Esophagus (tissue), 2 donors: Measurements from ENCODE around the gene INPP5D. TPM values are rescaled to one million over a fixed set of nuclear protein-coding genes. Genes with fewer than 3 reads are reported as not detected.
"Not testable (repeated sequence)": the region's sequence is repeated elsewhere in the genome, so short reads cannot be mapped to it uniquely, and the experiment has no call there.

Experiments used
- H3K27ac ChIP-seq, 2 donors: one replicate each; pipeline ENCODE4 v1.5.1; 2013; ENCODE audit warnings: low read depth in 2 of 2, mild to moderate bottlenecking in 2 of 2, inconsistent platforms in 1 of 2, low read length in 1 of 2, moderate library complexity in 1 of 2
- H3K27me3 ChIP-seq, 2 donors: one replicate each; pipeline ENCODE4 v1.6.1; 2013; ENCODE audit warnings: low read length in 2 of 2, control low read depth in 1 of 2, mild to moderate bottlenecking in 1 of 2; ENCODE audit not compliant: insufficient read depth in 2 of 2, control insufficient read depth in 1 of 2
- H3K36me3 ChIP-seq, 2 donors: one replicate each; pipeline ENCODE4 v1.6.1; 2013; ENCODE audit warnings: low read length in 1 of 2; ENCODE audit not compliant: control insufficient read depth in 2 of 2, insufficient read depth in 2 of 2
- H3K4me1 ChIP-seq, 2 donors: one replicate each; pipeline ENCODE4 v1.6.1; 2013; ENCODE audit warnings: low read length in 1 of 2; ENCODE audit not compliant: control insufficient read depth in 2 of 2, insufficient read depth in 2 of 2
- H3K4me3 ChIP-seq, 2 donors: one replicate each; pipeline ENCODE4 v1.5.1; 2013; ENCODE audit warnings: low read length in 2 of 2, mild to moderate bottlenecking in 2 of 2, low read depth in 1 of 2, moderate library complexity in 1 of 2
- H3K9me3 ChIP-seq, 2 donors: one replicate each; pipeline ENCODE4 v1.6.1; 2013; ENCODE audit warnings: mild to moderate bottlenecking in 2 of 2, low read depth in 1 of 2, low read length in 1 of 2, moderate library complexity in 1 of 2; ENCODE audit not compliant: control insufficient read depth in 2 of 2, insufficient read depth in 1 of 2
- WGBS, 2 donors: extraction: QIAGEN DNeasy Blood & Tissue Kit; methylation state at CpG; one replicate each; pipeline ENCODE4 v1.1.7; 2013; 5-methylcytosine and 5-hydroxymethylcytosine counted together
- polyA plus RNA-seq, 2 donors: library from polyadenylated mRNA; stranded (reverse); fragments of 200-250 nt; gene quantifications; one replicate each; pipeline ENCODE4 v1.2.3, GENCODE V29; 2013
- donor health status: healthy with polysubstance abuse.
- donor health status: Bipolar disorder and iron deficiency.

Gene INPP5D
- polyA plus RNA-seq, 2 donors: 3.4 to 5.6 TPM

DNA sequence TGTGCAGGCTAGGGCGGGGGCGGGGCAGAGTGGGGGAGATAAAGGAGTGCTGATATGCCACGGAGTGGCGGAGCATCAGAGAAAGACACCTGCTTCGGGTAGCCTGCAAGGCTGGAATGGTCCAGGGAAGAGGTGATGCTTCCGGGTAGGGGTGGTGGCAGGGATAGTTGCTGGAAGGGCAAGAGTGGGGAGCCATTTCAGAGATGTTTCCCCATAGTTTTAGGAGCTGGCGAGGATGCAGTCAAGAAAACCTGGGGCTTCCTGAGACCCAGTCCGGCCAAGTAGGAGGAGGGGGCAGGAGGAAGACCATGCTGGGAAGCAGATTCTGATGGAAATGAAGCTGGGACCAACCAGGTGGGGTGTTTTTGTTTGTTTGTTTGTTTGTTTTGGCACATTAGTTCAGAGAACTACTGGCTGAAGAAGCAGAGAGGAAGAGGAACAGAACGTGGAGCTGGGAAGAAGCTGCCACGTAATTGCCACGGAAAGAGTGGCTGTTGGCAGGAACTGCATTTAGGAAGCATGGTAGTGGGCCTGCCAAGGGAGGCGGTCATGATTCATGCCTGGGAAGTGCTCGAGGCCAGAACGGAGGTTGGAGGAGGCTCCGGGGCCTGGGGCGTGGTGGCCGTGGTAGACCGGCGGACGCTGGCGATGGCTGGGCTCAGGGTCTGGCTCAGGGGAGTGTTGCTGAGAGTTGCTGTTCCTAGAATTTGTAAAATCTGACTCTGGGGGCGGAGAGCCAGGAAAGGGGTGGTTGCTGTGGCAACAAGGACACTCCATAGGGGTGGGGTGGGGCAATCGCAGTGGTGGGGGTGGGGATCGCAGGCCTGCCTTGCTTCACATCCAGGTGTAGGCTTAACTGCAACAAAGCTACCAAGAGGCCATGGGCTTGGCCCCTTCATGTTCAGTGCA lies 8.6 kb upstream of the INPP5D start:
- Histone ChIP-seq H3K9me3 (no peaks in the 10 kb centered on the region), H3K36me3 (no peaks in the 10 kb centered on the region), H3K27me3 (no peaks in the 10 kb centered on the region), H3K4me3 (no peak overlapping the region), H3K27ac (peak overlapping the region; percentile 32 to 77), H3K4me1 (peaks cover 8 to 15% of the 10 kb centered on the region in 2 donors)
- 35 to 37% methylated on average over 24 of the region's 24 CpGs for WGBS, 2 donors

DNA sequence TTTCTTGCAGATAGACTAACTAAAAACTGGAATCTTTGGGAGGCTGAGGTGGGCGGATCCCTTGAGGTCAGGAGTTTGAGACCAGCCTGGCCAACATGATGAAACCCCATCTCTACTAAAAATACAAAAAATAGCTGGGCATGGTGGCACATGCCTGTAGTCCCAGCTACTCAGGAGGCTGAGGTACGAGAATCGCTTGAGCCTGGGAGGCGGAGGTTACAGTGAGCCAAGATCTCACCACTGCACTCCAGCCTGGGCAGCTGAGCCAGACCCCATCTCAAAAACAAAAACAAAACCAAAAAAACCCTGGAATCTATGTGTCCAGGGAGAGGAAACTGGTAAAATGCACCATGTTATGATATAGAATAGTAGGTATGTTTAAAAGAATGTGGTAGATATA lies 7.6 kb upstream of the INPP5D start:
- not testable (repeated sequence) for H3K9me3 ChIP-seq, H3K36me3 ChIP-seq, H3K4me3 ChIP-seq, H3K27ac ChIP-seq, H3K27me3 ChIP-seq
- WGBS, 2 donors: 85% methylated on average over 4 of the region's 4 CpGs
- H3K4me1 ChIP-seq: peaks cover 8 to 13% of the 10 kb centered on the region in 2 donors

DNA sequence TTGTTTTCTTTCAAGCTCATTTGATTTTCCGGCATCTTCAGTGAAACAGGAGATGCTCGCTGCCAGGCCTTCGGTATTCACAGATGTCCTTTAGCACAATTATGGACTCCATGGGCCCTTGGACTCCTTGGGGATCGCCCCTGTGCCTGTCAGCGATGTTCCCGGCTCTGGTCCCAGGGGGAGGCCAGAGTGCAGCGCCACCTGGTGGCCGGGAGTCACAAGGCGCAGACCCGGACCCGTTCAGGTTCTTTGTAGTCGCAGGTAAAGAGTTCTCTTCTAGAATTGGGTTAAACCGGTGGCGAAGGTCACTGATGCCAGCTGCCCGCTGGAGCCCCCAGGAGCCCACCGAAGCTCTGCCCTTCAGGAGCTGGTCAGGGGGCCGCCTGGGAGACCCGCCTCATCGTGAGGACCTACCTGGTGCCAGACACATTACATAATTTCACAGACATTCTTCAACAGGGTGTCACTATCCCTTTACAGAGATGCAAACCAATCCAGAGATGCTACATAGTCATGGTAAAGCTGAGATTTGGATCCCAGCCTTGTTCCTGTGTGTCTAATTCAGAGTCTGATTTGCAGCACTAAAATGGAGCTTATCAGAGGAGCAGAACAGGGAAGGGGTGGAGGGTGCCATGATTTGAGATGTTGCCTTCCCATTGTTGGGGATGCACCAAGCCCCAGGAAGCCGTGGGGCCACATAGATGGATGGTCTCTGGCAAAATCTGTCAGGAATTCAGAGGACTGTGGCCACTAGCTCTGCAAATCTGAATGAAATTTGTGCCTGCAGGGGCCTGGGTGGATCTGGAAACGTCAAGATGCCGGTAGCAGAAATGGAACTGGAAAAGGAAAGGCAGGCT lies 6.0 kb upstream of the INPP5D start:
- peaks cover 5% of the 10 kb centered on the region in 2 donors for H3K4me1 ChIP-seq
- no peaks in the 10 kb centered on the region for H3K9me3 ChIP-seq
- WGBS, 2 donors: 30 to 52% methylated on average over 22 of the region's 22 CpGs
- no peak overlapping the region for H3K27ac ChIP-seq
- no peaks in the 10 kb centered on the region for H3K36me3 ChIP-seq
- no peak overlapping the region for H3K4me3 ChIP-seq
- no peaks in the 10 kb centered on the region for H3K27me3 ChIP-seq

DNA sequence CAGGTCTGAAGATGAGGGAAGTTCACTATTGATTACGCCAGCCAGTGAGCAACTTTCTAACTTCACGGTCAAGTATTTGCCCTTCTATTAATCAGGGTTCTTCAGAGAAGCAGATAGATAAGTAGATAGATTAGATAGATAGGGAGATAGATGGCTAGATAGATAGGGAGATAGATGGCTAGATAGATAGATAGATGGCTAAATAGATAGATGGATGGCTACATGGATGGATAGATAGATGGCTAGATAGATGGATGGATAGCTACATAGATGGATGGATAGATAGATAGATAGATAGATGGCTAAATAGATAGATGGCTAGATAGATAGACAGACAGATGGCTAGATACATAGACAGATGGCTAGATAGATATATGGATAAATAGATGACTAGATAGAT lies 4.8 kb upstream of the INPP5D start:
- WGBS, 2 donors: 82 to 97% methylated on average over 2 of the region's 2 CpGs
- no peak overlapping the region for H3K4me3 ChIP-seq
- no peaks in the 10 kb centered on the region for H3K9me3 ChIP-seq
- H3K36me3 ChIP-seq: no peaks in the 10 kb centered on the region
- H3K4me1 ChIP-seq: peaks cover 5 to 7% of the 10 kb centered on the region in 2 donors
- no peak overlapping the region for H3K27ac ChIP-seq
- no peaks in the 10 kb centered on the region for H3K27me3 ChIP-seq

DNA sequence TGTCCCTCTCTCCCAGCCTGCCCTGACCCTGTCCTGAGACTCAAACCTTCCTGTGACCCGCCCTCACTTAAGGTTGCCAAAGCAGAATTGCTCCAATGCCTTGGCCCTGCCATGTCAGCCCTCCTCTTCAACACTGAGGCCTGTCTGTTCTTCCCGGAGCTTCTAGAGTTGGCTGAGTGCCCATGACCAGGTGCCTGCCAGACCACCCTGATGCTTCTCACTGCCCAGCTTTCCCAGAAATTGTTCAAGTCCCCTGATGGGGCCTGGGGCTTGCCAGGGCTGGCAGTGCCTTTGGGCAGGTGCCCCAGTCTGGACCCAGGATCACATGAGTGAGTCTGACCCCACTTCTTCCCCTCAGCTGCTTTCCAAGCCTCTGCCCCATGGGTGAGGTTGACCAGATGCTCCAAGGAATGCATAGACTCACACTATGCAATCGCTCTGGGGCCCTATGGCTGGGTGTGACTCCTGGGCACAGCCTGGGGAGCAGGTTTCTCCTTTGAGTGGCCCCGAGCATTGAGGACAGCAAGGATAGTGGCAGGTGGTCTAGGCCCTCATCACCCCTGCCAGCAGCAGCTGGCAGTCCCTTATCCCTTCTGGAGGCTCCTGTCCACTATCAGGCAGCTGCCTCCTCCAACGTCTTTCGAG lies 3.1 kb upstream of the INPP5D start:
- H3K27me3 ChIP-seq: no peaks in the 10 kb centered on the region
- H3K9me3 ChIP-seq: no peaks in the 10 kb centered on the region
- peaks cover 0 to 2% of the 10 kb centered on the region in 2 donors for H3K4me1 ChIP-seq
- 84 to 85% methylated on average over 6 of the region's 6 CpGs for WGBS, 2 donors
- H3K27ac ChIP-seq: no peak overlapping the region
- H3K36me3 ChIP-seq: no peaks in the 10 kb centered on the region
- no peak overlapping the region for H3K4me3 ChIP-seq

DNA sequence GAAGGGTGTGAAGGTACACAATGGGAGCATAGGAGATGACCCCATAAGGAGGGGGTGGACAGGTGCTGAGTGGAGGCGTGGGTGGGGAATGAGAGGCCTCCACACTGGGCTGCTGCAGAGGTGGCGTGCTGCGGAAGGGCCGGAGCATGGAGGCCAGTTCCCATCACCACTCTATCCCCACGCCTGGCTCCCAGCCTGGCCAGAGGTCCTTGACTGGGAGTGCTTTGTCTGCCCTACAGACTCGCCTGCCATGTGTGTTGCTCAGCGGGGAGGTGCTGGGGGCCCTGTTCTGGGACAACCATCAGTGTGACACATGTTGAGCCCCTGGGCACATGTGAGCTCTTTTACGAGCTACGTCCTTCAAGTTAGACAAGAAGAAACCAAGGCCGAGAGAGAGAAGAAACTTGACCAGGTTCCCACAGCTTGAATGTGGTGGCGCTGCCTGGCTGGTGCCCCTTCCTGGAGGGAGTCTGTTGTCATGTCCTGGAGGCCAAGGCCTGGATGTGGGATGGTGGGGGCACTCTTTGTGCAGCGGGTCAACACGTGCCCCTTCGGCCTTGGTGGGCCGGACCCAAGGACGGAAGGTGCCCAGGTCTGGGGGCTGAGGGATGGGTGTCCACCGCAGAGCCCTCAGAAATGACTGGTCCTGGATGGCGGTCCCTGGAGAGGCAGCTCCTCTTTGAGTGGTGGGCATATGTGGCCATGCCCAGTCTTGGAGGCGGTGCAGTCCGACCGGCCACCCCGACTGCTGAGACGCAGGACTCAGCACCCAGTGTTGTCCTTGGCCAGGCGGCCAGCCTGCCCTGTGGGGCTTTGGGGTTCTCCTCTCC lies 1.2 kb upstream of the INPP5D start:
- Histone ChIP-seq H3K4me1 (peaks cover 0 to 8% of the 10 kb centered on the region in 2 donors), H3K36me3 (no peaks in the 10 kb centered on the region), H3K9me3 (no peaks in the 10 kb centered on the region), H3K4me3 (no peak overlapping the region), H3K27me3 (no peaks in the 10 kb centered on the region), H3K27ac (no peak overlapping the region)
- 94 to 95% methylated on average over 16 to 24 of the region's 24 CpGs for WGBS, 2 donors

DNA sequence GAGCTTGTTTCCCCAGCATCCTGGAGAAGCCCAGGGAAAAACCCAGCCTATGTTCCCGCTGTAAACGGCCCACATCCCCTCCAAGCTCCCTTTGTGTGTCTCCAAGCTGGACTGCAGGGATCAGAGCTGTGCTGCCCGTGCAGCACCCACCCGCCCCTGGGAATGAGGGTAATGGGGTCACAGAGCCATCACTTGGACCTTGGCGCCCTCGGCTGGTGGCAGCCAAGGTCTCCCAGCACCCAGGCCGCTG lies 670 bp upstream of the INPP5D start:
- Histone ChIP-seq H3K4me3 (no peak overlapping the region), H3K36me3 (no peaks in the 10 kb centered on the region), H3K4me1 (peaks cover 0 to 10% of the 10 kb centered on the region in 2 donors), H3K27ac (peak overlapping the region in 1 of 2 donors; percentile 82), H3K27me3 (no peaks in the 10 kb centered on the region), H3K9me3 (no peaks in the 10 kb centered on the region)
- WGBS, 2 donors: 59 to 79% methylated on average over 7 of the region's 7 CpGs

DNA sequence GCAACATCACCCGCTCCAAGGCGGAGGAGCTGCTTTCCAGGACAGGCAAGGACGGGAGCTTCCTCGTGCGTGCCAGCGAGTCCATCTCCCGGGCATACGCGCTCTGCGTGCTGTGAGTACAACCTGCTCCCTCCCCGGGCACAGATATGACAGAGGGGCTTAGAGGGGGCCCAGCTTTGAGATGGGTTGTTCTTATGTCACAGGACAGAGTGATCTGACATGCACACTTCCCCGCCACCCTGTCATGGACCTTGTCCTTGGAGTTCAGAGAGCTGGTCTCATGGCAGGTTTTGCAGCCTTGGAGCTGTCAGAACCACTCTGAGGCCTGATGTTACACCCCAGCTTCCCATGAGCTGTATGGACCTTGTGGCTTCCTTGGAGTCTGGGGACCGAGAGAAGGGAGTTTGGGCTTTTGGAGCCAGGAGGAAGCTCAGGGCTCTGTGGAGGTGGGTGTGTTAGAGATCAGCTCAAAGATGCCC lies 398 bp downstream of the INPP5D start:
- Histone ChIP-seq H3K9me3 (no peaks in the 10 kb centered on the region), H3K4me1 (peaks cover 0 to 10% of the 10 kb centered on the region in 2 donors), H3K27me3 (no peaks in the 10 kb centered on the region), H3K4me3 (peak overlapping the region; percentile 41 to 64), H3K36me3 (no peaks in the 10 kb centered on the region), H3K27ac (peak overlapping the region; percentile 50 to 80)
- 61 to 65% methylated on average over 13 of the region's 13 CpGs for WGBS, 2 donors
